SIG-M5 (cell line): ENCODE results near the gene CLCNKB.
"Not testable (repeated sequence)": the region's sequence is repeated elsewhere in the genome, so short reads cannot be mapped to it uniquely, and the experiment has no call there.

Experiments
- DNase-seq: peaks from one replicate; lab custom pipeline; 2025; lab: John Stamatoyannopoulos, UW

The CLCNKB gene

DNA sequence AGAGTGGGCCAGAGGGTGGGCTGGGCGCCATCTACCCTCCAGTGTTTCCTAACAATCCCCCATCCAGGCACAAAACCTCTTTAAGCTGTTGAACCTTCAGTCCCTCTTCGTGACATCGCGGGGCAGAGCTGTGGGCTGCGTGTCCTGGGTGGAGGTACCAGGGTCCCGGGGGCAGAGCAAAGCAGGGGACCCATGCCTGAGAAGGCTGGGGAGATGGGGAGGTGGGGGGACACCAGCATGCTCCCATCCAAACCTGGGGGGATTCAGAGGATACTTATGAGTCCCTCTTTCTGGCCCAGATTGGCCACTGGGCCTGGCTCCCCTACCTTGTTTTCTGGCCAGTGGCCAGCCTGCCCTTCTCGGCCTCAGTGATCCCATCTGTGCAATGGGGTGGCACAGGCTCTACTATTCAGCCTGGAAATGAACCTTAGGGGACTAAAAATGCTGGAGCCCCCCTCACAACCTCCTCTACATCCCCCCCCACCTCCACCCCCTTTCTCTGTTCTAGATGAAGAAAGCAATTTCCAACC is 10.4 kb upstream of the CLCNKB start:
- DNase-seq, result not testable (repeated sequence)

- DNase-seq, result not testable (repeated sequence)
Observed at GRCh38 chr1:16036461-16036860, 7.1 kb upstream of the CLCNKB start.

GRCh38 chr1:16038620-16038912 is 5.0 kb upstream of the CLCNKB start:
- no peak for DNase-seq

- not testable (repeated sequence) for DNase-seq
Observed at GRCh38 chr1:16039871-16040270, 3.7 kb upstream of the CLCNKB start.

DNA sequence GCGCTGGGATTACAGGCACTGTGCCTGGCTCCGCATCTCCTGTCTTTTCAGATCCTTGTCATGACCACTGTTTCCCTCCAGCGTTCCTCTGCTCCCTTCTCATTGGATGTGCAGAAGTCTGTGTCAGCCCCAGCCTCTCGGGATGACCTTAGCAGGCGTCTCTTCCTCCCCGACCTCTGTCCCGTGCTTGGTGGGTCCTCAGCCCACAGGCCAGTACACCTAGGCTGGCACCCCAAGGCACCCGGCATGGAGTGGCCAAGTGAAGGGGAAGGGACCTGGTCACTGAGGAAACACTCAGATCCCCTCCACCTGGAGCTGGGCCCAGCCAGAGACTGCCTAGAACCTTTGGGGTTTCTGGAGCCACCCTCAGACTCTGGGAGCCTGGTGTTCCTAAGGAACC is 2.4 kb upstream of the CLCNKB start:
- no peak for DNase-seq

GRCh38 chr1:16042096-16042495 is 1.5 kb upstream of the CLCNKB start:
- DNase-seq, result no peak

DNA sequence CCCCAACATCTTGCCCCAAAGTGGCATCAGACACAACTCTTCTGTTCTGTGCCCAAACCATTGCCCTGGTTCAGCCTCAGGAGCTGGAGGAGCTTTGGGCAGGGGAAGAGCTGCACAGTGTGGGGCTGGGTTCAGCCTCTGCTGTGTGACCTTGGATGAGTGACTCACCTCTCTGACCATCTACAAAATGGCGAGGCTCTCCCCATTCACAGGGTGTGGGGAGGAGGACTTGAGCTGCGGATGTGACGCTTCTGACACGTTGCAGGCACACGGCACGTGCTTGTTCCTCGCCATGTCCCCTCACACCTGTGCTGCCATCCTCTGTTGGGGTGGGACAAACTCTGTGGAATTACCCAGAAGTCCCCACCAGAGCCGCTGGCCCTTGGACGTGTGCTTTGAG is 928 bp upstream of the CLCNKB start:
- DNase-seq, result not testable (repeated sequence)

GRCh38 chr1:16043950-16044349 is 368 bp downstream of the CLCNKB start:
- DNase-seq, result no peak

DNA sequence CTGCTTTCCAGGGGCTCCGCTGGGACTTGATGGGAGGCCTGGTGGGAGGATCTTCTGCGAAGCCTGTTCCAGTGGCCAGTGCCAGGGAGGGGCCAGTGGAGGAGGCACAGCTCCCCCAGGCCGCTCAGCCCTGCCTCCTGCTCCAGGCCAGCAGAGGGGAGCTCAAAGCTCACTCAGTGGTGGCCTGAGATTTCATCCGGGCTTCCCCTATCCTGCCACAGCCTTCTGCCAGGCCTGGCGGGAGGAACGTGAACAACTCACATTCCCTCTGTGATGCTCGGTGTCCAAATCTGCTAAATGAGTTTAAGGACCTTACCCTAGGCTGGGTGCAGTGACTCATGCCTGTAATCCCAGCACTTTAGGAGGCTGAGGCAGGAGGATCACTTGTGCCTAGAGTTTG is 3.3 kb downstream of the CLCNKB start:
- DNase-seq, result no peak

- no peak for DNase-seq
Observed at GRCh38 chr1:16047791-16048475, 4.4 kb downstream of the CLCNKB start.

DNA sequence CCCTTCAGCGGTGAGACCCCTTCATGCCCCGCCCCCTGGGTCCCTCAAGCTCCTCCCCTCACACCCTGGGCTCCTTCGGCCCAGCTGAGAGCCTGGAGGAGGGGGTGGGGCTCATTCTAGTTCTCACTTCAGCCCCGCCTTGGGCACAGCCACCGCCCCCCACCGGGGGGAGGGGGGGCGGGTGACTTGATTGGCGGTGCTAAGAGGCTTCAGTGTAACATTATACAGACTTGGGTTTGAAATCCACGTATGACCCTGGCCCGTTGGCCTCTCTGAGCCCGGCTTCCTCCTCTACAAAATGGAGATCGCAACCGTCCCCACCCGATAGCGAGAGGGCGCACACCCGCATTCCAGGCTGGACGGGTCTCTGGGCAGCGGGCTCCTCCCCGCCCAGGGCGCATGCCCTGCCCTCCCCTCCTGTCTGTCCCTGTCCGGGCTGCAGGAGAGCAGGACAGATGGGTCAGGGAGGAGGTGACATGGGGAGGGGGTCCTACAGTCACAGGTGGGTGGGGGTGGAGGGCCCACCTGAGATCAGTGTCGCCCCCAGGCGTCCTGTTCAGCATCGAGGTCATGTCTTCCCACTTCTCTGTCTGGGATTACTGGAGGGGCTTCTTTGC is 5.1 kb downstream of the CLCNKB start:
- no peak for DNase-seq

DNA sequence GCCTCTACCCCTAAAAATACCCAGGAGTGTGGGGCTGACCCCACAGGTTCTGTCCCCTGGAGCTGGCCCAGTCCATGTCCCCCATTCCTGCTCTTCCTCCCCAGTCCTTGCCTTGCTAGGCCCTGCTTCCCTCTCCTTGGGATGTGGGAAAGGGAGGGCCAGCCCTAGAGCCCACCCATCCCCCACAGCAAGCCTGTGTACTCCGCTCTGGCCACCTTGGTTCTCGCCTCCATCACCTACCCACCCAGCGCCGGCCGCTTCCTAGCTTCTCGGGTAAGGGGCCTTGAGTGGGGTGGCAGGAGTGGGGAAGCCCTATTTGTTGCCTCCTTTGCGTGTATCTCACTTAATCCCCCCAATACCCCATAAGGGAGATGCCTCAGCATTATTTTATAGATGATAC is 6.7 kb downstream of the CLCNKB start:
- DNase-seq, result no peak

DNA sequence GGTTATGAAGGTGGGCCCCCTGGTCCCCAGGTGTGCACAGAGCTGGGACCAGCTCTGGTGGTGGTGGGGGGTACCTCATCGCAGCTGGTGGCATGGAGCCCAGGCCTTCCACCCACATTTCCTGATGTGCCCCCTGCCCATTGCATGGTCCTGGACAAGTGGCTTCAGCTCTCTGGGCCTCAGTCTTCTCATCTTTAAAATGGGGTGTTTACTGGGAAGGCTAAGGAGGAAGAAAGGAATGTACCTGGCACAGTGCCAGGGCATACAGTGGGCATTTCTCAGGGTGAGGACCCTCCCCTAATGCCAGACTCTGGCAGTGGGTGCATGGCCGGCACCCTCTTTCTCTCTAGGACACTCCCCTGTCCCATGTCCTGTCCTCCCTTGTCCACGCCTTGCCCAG is 7.5 kb downstream of the CLCNKB start:
- DNase-seq, result no peak

DNA sequence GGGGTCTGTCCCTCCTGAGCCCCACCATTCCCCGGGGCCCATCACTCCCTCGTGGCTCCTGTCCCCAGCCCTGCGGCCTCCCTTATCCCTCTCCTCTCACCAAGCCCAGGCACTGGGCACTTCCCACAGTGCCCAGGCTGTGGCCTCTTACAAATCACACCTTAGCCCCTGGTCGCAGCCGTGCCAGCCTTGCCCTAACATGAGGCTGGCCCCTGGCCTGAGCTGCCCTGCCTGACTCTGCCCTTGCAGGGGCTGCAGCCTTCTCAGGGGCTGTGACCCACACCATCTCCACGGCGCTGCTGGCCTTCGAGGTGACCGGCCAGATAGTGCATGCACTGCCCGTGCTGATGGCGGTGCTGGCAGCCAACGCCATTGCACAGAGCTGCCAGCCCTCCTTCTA is 8.4 kb downstream of the CLCNKB start:
- DNase-seq, result not testable (repeated sequence)

DNA sequence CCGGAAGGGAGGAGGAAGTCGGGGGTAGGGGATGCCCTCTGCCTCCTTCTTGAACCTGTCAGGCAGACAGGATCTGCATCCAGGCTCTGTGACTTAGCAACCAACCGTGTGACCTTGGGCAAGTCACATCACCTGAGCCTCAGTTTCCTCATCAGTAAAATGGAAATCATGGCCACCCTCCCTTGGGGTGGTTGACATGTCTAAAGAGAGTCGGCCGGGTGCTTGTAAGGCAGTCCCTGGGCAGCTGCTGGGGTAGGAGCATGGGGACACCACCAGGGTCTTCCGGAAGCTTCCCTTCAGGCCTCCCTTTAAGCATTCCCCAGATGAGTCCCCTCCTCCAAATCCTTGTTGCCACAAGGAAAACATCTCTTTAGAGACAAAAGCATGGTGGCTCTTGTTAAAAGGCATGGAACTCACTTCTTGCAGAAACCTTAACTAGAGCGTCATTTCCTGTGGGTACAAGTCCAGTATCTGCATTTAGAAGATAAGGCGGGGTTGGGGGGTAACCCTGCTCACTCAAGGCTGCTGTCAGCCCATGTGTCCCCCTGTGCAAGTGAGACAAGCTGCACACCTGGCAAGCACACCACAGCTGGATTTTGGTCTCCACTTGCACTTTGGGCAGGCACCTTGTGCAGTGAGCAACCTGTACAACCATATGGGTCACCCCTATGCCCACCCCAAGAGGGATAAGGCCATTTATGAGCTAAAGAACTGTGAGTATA is 10.4 kb downstream of the CLCNKB start:
- no peak for DNase-seq

GRCh38 chr1:16054598-16055540 is 11.3 kb downstream of the CLCNKB start:
- DNase-seq, result no peak

GRCh38 chr1:16055613-16056520 is 12.3 kb downstream of the CLCNKB start:
- DNase-seq, result no peak

GRCh38 chr1:16056521-16056912 is 12.9 kb downstream of the CLCNKB start:
- not testable (repeated sequence) for DNase-seq

DNA sequence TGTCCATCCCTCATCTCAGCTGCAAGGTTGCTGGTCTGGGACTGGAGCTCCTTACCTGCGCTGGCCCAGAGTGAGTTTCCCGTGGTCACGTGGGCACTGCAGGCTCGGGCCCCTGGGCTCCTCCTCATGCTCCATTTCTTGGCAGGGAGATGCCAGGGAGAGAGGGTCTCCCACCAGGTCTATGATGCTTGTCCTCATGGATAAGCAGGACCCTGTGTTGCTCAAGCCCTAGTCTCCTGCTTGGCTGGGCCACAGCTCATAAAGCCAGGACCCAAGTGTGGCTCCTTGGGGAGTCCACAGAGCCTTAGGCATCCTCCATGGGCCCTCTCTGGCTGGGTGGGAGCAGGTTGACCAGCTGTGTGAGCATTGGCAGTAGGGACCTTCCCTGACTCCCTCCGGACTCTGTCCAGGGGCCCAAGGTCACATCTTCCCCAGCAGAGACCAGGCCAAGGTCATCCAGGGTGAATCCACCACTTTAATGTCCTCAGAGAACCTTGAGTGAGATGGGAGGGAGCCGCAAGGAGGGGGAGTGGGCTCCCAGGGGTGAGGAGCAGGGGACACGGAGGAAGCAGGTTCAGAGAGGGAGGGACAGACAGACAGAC is 13.8 kb downstream of the CLCNKB start:
- DNase-seq, result not testable (repeated sequence)

- DNase-seq, result not testable (repeated sequence)
Observed at GRCh38 chr1:16058394-16059120, 15.0 kb downstream of the CLCNKB start.
